SK-N-SH treated with all-trans-retinoic acid at 6 μM for 48 hours (cell line): ENCODE data around the gene SPZ1.

ENCODE experiments used
- RARB ChIP-seq: fragments of 250-450 bp; sonication (Bioruptor Pico); IDR thresholded peaks from 2 replicates; pipeline ENCODE4 v1.8.0; 2021; ENCODE audit warnings: mild to moderate bottlenecking, moderate library complexity
- TCF4 ChIP-seq: fragments of 250-450 bp; sonication (Bioruptor Pico); IDR thresholded peaks from 2 replicates; pipeline ENCODE4 v1.8.0; 2021; ENCODE audit warnings: mild to moderate bottlenecking, moderate library complexity, borderline replicate concordance
- TF ChIP-seq, protein P1 (sequence below): fragments of 250-450 bp; sonication (Bioruptor Pico); IDR thresholded peaks from 2 replicates; pipeline ENCODE4 v1.8.0; 2020; ENCODE audit warnings: mild to moderate bottlenecking, moderate library complexity, borderline replicate concordance

DNA sequence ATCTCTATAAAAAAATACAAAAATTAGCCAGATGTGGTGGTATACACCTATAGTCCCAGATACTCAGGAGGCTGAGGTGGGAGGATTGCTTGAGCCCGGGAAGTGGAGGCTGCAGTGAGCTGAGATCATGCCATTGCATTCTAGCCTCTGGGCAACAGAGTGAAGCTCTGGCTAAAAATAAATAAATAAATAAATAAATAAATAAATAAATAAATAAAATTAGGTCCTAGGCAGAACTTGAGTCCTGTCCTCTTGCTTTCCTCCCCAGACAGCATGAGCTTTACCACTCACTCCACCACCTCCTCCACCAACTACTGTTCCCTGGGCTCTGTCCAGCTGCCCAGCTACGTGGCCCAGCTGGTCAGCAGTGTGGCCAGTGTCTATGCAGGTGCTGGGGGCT, 31.6 kb upstream of the SPZ1 start:
- TF ChIP-seq, protein P1, sequence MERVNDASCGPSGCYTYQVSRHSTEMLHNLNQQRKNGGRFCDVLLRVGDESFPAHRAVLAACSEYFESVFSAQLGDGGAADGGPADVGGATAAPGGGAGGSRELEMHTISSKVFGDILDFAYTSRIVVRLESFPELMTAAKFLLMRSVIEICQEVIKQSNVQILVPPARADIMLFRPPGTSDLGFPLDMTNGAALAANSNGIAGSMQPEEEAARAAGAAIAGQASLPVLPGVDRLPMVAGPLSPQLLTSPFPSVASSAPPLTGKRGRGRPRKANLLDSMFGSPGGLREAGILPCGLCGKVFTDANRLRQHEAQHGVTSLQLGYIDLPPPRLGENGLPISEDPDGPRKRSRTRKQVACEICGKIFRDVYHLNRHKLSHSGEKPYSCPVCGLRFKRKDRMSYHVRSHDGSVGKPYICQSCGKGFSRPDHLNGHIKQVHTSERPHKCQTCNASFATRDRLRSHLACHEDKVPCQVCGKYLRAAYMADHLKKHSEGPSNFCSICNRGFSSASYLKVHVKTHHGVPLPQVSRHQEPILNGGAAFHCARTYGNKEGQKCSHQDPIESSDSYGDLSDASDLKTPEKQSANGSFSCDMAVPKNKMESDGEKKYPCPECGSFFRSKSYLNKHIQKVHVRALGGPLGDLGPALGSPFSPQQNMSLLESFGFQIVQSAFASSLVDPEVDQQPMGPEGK, result no peak
- TF ChIP-seq RARB, result no peak
- no peak for TF ChIP-seq TCF4
